LHCN-M2 (cell line): ENCODE results near the gene POLR2M. TPM values are rescaled to one million over a fixed set of nuclear protein-coding genes. Genes with fewer than 3 reads are reported as not detected.
A peak's percentile ranks its signal among the peaks of the same experiment; 100 is the strongest.

Experiments
- DNase-seq: peaks from one replicate; pipeline ENCODE4 v3.0.0-alpha.2; 2012; ENCODE audit warnings: low read depth
- polyA plus RNA-seq: library from polyadenylated mRNA; unstranded; fragments of >200 nt; gene quantifications from one replicate; pipeline ENCODE4 v1.2.1, GENCODE V29; 2012; ENCODE audit warnings: missing spikeins
- total RNA-seq: library from RNA; depleted of rRNA; stranded (reverse); fragments of >200 nt; gene quantifications from 2 replicates; pipeline ENCODE4 v1.2.3, GENCODE V29; 2014; rRNA removed

The POLR2M gene
- total RNA-seq = 38.5 and 169 TPM in 2 replicates
- polyA plus RNA-seq = 18.4 TPM

DNA sequence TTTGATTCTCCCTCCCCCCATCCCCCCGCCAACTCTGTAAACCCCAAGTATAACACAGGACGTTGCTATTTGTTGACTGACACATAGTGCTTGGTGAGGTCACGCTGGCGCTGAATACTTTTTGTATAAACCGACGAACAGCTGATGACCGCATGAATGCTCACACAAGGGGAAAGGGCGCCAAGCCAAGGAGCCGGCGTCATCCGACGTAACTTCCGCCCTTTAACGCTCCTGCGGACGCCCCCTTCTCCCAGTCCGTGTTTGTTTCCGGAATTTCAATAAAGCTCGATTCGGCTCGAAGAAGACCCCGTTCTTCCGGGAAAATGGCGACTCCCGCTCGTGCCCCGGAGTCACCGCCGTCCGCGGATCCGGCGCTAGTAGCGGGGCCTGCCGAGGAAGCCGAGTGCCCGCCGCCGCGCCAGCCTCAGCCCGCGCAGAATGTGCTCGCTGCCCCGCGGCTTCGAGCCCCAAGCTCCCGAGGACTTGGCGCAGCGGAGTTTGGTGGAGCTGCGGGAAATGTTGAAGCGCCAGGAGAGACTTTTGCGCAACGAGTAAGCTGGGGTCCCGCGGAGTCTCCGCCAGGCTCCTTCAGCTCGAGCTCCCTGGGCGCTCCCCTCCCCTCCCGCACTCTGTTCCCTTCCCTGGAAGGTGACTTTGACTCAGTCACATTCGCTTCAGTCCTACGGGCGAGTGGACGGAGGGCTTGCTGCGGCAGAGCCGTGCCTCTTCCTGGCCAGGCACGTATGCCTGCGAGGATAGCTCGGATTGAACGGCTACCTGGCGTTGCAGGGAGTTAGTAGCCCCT, at the start of gene POLR2M:
Gene POLR2M (plus strand): TSS at position 310 of the 805 bp plus-strand sequence. CDS start 129 bp downstream, at position 439.
- DNase-seq = peak; percentile 99

DNA sequence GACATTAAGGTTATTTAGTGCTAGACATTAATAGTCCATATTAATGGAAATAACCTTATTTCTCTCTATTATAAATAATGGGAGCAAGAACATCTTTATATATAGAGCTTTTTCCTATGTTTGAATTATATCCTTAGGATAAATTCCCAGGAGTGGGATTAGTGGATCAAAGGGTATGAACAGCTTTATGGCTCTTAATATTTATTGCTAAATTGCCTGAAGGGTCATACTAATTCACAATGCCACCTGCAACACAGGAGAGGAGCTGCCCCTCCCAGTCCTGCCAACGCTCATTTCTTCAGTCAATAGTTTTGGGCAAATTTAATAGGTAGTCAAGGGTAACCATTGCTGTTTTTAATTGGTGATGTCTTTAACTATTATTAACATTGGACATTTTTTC, 48.9 kb upstream of the POLR2M start:
- no peak for DNase-seq

GRCh38 chr15:57662091-57662744, 44.3 kb upstream of the POLR2M start:
- DNase-seq = no peak

GRCh38 chr15:57662802-57663201, 43.7 kb upstream of the POLR2M start:
- DNase-seq = no peak

DNA sequence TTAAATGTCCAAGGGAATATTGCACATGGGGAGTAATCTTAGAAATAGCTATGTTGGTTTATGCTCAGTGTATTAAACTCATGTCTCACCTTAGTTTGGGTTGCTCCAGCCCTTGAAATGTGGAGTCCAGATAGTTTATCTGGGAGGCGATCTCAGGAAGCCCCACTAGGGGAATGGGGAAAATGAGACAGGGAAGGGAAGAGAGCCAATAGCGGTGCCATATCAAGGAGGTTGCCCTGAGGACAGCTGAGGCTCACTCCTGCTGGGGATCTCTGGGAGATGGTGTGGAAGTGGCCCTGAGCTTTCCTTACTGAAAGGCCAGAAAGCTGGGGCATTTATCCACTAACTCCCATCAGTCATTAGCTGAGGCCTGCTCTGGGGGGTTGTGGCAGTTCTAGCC, 43.3 kb upstream of the POLR2M start:
- no peak for DNase-seq

DNA sequence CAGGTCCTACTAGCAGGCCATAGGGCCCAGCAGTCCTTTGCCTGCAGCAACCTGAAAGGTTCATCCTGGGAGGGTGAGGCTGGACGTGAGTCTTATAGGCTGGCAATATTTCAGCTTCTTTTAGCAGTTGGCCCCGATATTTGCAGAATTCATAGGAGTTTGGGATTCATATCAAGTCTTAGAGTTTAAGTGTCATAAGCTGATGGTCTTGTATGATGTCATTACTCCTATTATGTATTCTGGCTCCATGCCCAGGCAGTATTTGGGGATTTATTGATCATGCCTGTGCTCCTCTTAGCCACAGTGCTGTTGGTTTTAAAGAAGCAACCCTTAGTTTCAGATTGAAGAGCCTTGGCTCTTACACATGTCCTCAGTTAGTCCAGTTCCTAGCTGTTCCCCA, 41.3 kb upstream of the POLR2M start:
- DNase-seq = no peak

GRCh38 chr15:57665939-57666338, 40.6 kb upstream of the POLR2M start:
- no peak for DNase-seq

GRCh38 chr15:57667171-57667849, 39.2 kb upstream of the POLR2M start:
- peak; percentile 77 for DNase-seq

- no peak for DNase-seq
Measured at GRCh38 chr15:57668016-57668415, 38.5 kb upstream of the POLR2M start.

- no peak for DNase-seq
Measured at GRCh38 chr15:57671636-57672035, 34.9 kb upstream of the POLR2M start.

DNA sequence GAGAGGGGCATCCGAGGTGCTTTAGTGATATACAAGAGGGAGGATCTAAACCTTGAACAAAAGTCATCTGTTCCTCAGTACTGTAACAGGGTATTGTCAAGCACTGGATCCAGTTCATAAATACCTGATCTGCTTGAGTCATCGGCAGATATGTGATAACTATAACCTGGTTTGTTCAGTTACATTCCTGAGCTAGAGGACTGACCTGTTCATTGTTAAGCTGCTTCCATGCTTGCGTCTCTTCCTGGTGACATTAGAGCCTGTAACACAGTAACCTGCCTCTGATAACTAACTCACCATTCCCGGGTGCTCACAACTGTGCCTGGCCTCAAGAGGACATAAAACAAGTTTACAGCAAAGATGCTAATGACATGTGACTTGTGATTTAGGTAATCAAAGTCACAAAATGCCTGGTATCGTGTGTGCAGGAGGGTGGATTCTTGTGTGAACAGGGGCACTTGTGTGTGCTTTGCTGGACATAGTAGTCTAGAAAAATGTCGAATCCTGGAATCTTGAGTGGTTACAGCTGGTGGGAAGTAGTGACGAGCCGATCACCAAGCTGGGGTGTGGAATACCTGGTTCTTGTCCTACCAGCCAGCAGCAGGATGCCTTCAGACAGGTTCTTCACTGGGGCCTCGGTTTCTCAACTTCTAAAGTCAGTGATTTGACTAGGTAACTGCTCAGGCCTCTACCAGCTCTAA, 30.9 kb upstream of the POLR2M start:
- DNase-seq = no peak

DNA sequence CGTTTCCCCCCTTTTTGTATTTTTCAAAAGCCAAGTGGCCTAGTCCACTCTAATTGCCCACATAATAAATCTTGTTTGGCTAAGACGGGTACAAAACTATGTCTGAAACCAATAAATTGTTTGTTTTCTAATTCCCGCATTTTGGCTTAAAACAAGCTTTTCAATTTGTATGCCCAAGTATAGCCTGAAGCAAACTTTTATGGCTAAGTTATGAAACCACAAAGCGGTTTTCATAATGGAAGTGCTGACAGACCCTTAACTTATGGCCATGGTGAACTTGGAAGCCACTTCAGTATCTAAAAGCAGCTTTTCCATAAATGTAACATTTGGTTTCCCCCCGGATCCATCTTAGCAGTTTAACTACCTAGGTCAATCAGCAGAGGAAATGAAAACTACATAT, 29.9 kb upstream of the POLR2M start:
- DNase-seq = no peak

DNA sequence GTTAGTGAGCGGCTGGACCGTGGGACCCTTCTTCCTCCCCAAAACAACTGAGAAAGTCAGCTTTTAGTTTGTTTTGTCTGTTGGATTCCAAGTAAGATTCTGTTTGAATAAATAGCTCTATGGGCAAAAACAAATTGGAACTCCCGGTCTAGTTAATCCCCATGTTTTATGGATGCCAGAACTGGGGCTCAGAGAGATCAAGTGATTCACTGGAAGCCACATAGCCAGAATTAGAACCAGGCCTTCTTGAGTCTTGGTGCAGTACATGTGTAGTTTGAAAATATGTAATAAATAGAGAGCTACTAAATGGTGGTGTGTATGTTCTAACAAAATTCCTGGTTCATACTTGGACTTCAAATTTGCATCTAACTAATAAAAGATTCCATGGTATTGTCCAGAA, 29.3 kb upstream of the POLR2M start:
- DNase-seq = no peak

- peak; percentile 91 for DNase-seq
Measured at GRCh38 chr15:57680021-57680420, 26.5 kb upstream of the POLR2M start.

DNA sequence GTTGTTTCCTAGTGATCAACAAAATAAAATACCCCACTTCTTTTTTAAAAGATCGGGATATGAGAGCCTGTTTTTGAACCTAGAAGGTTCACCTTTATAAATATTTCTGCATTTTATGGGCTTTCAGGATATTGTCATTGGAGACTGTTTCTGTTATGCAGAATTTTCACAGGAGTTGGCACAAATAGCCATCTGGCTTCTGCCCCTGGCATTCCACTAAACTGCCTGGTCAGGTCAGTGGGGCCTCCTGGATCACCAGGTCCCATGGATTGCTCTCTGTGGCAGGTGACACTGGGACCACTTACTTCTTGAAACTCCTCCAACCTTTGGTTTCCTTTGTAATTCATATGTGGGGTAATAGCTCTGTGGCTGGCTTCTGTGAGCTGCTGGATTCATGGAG, 25.5 kb upstream of the POLR2M start:
- no peak for DNase-seq

DNA sequence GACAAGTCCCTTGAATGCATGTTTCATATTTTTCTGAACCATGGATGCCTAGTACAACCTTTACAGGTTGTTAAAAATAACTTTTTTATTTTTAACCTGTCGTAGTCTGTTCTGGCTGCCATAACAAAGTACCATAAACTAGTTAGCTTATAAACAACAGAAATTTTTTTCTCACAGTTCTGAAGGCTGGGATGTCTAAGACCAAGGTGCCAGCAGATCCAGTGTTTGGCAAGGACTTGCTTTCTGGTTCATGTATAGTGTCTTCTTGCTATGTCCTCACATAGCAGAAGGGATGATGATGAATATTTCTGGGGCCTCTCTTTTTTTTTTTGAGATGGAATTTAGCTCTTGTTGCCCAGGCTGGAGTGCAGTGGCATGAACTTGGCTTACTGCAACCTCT, 23.0 kb upstream of the POLR2M start:
- no peak for DNase-seq

DNA sequence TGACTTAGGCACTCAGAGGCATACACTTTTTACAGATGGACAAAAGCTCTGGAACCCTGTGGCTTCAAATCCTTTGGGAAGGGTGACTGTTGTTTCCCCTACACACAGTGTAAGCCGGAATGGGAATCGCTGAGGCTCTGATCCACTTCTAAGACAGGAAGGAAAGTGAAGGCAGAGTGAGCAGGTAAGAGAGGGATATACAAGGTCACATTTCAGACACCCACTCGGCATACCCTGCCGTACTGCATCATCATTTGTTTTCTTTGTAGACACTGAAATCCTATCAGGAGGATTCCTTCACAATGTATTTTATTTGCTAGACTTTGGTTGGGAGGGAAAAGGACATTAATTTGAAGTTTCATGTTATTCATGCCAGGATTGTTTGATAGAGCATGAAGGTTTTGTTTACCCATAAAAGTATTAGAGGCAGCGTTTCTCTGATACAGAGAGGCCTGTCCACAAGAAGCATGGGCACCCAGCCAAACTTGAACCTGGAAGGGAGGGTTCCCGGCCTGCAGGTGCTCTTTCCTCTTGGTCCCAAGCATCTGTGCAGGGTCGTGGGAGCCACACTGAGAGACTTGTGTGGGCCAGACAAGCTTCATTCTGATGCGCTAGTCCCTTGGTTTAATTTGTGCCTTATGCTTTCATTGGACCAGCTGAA, 21.9 kb upstream of the POLR2M start:
- DNase-seq = no peak

GRCh38 chr15:57685306-57686095, 21.0 kb upstream of the POLR2M start:
- no peak for DNase-seq

- DNase-seq = no peak
Measured at GRCh38 chr15:57686657-57687056, 19.9 kb upstream of the POLR2M start.

GRCh38 chr15:57690341-57690966, 16.1 kb upstream of the POLR2M start:
- no peak for DNase-seq
